Measurements from ENCODE around the gene DKKL1. TPM values are rescaled to one million over a fixed set of nuclear protein-coding genes. Genes with fewer than 3 reads are reported as not detected.

DKKL1 gene
- polyA plus RNA-seq, 1 donor from 2014 or later = 2.8 TPM

GRCh38 chr19:49400029-49400428 is 36.4 kb downstream of the DKKL1 start:
- no peaks in the 10 kb centered on the region for H3K36me3 ChIP-seq (ENCODE audit: insufficient read depth, low read length)
- no peaks in the 10 kb centered on the region for H4K20me1 ChIP-seq (ENCODE audit: insufficient read depth)
- no peak overlapping the region for H3K4me3 ChIP-seq (ENCODE audit: low read length)
- H3K4me2 ChIP-seq (ENCODE audit: low read length) = no peak overlapping the region
- no peaks in the 10 kb centered on the region for H3F3A ChIP-seq (ENCODE audit: insufficient read depth, low read length, poor library complexity, severe bottlenecking)
- no peak overlapping the region for H2AFZ ChIP-seq (ENCODE audit: low read depth, low read length)
- no peak overlapping the region for H3K9ac ChIP-seq (ENCODE audit: low read length)
- TF ChIP-seq CTCF (IDR thresholded peaks at IDR 0.05; ENCODE audit: poor library complexity, severe bottlenecking) = no peak
- no peak for TF ChIP-seq POLR2AphosphoS5 (IDR thresholded peaks at IDR 0.05)
- no peak for TF ChIP-seq SMC3 (conservative IDR thresholded peaks at IDR 0.05; ENCODE audit: poor library complexity)
- TF ChIP-seq MXI1 (conservative IDR thresholded peaks at IDR 0.05; ENCODE audit: poor library complexity, severe bottlenecking) = no peak
- no peak for TF ChIP-seq RAD21 (conservative IDR thresholded peaks at IDR 0.05)
- TF ChIP-seq EP300 (conservative IDR thresholded peaks at IDR 0.05; ENCODE audit: poor library complexity, severe bottlenecking) = no peak
- TF ChIP-seq TAF1 (IDR thresholded peaks at IDR 0.05; ENCODE audit: low read depth) = no peak
- no peak for TF ChIP-seq EZH2 (IDR thresholded peaks at IDR 0.05; ENCODE audit: borderline replicate concordance, insufficient read depth, low read length, poor library complexity, severe bottlenecking)
- TF ChIP-seq, protein P1, sequence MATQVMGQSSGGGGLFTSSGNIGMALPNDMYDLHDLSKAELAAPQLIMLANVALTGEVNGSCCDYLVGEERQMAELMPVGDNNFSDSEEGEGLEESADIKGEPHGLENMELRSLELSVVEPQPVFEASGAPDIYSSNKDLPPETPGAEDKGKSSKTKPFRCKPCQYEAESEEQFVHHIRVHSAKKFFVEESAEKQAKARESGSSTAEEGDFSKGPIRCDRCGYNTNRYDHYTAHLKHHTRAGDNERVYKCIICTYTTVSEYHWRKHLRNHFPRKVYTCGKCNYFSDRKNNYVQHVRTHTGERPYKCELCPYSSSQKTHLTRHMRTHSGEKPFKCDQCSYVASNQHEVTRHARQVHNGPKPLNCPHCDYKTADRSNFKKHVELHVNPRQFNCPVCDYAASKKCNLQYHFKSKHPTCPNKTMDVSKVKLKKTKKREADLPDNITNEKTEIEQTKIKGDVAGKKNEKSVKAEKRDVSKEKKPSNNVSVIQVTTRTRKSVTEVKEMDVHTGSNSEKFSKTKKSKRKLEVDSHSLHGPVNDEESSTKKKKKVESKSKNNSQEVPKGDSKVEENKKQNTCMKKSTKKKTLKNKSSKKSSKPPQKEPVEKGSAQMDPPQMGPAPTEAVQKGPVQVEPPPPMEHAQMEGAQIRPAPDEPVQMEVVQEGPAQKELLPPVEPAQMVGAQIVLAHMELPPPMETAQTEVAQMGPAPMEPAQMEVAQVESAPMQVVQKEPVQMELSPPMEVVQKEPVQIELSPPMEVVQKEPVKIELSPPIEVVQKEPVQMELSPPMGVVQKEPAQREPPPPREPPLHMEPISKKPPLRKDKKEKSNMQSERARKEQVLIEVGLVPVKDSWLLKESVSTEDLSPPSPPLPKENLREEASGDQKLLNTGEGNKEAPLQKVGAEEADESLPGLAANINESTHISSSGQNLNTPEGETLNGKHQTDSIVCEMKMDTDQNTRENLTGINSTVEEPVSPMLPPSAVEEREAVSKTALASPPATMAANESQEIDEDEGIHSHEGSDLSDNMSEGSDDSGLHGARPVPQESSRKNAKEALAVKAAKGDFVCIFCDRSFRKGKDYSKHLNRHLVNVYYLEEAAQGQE (IDR thresholded peaks at IDR 0.05; ENCODE audit: borderline replicate concordance) = no peak
- no peaks in the 10 kb centered on the region for H3K9me2 ChIP-seq (ENCODE audit: insufficient read depth, low read length)
- no peak overlapping the region for H3K27ac ChIP-seq (ENCODE audit: low read length)
- no peaks in the 10 kb centered on the region for H3K9me3 ChIP-seq (ENCODE audit: low read length)
- no peaks in the 10 kb centered on the region for H3K79me2 ChIP-seq (replicated peaks; ENCODE audit: insufficient read depth, low read length)
- H3K27me3 ChIP-seq (ENCODE audit: insufficient read depth, low read depth, low read length) = no peaks in the 10 kb centered on the region

DNA sequence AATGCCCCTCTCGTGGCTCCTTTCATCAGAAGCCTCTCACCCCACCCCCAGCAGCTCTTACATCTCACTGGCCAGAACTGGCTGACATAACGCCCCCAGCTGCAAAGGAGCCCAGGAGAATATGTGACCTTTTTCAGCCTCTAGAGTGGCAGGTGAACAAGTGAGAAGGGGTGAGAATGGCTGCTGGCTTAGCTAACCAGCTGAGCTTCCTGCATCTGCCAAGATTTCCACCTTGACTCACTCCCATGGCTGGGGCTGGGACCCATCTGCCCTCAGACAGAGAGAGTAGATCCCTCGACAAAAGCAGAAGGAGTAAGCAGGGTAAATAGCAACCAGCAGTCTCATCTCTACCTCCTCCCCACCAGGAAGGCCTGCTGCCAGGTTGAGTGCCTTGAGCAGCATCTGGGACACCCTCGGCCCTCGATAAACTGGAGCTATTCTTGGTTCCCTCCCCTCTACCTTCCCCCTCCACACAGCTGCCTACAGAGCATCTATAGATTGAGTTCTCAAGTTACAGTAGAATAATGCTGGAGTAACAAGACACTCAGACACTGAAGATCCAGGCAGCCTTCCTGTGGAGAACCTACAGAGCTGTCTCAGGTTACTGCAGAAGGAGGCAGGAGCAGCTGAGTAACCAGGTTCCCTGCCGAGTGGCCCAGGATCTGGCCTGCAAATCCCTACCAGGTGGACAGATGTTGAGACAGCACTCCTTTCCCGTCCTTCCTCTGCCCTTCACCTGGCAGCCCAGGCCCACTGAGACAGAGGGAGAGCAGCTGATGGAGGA is 39.9 kb downstream of the DKKL1 start:
- Histone ChIP-seq H3F3A (ENCODE audit: insufficient read depth, low read length, poor library complexity, severe bottlenecking) (no peaks in the 10 kb centered on the region), H3K27me3 (ENCODE audit: insufficient read depth, low read depth, low read length) (no peaks in the 10 kb centered on the region), H3K9me2 (ENCODE audit: insufficient read depth, low read length) (no peaks in the 10 kb centered on the region), H3K9ac (ENCODE audit: low read length) (no peak overlapping the region), H3K4me3 (ENCODE audit: low read length) (no peak overlapping the region), H3K4me2 (ENCODE audit: low read length) (no peak overlapping the region), H3K27ac (ENCODE audit: low read length) (no peak overlapping the region), H3K36me3 (ENCODE audit: insufficient read depth, low read length) (no peaks in the 10 kb centered on the region), H3K79me2 (replicated peaks; ENCODE audit: insufficient read depth, low read length) (no peaks in the 10 kb centered on the region), H4K20me1 (ENCODE audit: insufficient read depth) (no peaks in the 10 kb centered on the region), H2AFZ (ENCODE audit: low read depth, low read length) (no peak overlapping the region), H3K9me3 (ENCODE audit: low read length) (no peaks in the 10 kb centered on the region)
- TF ChIP-seq CTCF (IDR thresholded peaks at IDR 0.05; ENCODE audit: poor library complexity, severe bottlenecking) = no peak
- TF ChIP-seq EP300 (conservative IDR thresholded peaks at IDR 0.05; ENCODE audit: poor library complexity, severe bottlenecking) = no peak
- TF ChIP-seq TAF1 (IDR thresholded peaks at IDR 0.05; ENCODE audit: low read depth) = no peak
- TF ChIP-seq POLR2AphosphoS5 (IDR thresholded peaks at IDR 0.05) = no peak
- no peak for TF ChIP-seq RAD21 (conservative IDR thresholded peaks at IDR 0.05)
- no peak for TF ChIP-seq EZH2 (IDR thresholded peaks at IDR 0.05; ENCODE audit: borderline replicate concordance, insufficient read depth, low read length, poor library complexity, severe bottlenecking)
- TF ChIP-seq MXI1 (conservative IDR thresholded peaks at IDR 0.05; ENCODE audit: poor library complexity, severe bottlenecking) = no peak
- TF ChIP-seq, protein P1 (IDR thresholded peaks at IDR 0.05; ENCODE audit: borderline replicate concordance) = no peak
- no peak for TF ChIP-seq SMC3 (conservative IDR thresholded peaks at IDR 0.05; ENCODE audit: poor library complexity)
